ENCODE measurements around the gene NSRP1.
"Not testable (repeated sequence)": the region's sequence is repeated elsewhere in the genome, so short reads cannot be mapped to it uniquely, and the experiment has no call there.

Gene NSRP1

GRCh38 chr17:30132615-30133014, 16.0 kb downstream of the NSRP1 start:
- no peak for DNase-seq (ENCODE audit: low read depth, low spot score)
- H3K4me3 ChIP-seq (ENCODE audit: low read depth, low read length), result no peak overlapping the region
- no peak for TF ChIP-seq CTCF (IDR thresholded peaks at IDR 0.05; ENCODE audit: insufficient read depth, low read length, missing control alignments)
- POLR2A ChIA-PET, result no interaction called here
- CTCF ChIA-PET, result interaction anchor here (5.8 kb wide), 1 partner anchor 7 kb away, joined by 53 read pairs; no protein-coding TSS in a partner anchor

- TF ChIP-seq CTCF (IDR thresholded peaks at IDR 0.05; ENCODE audit: insufficient read depth, low read length, missing control alignments), result no peak
- H3K4me3 ChIP-seq (ENCODE audit: low read depth, low read length), result no peak overlapping the region
- CTCF ChIA-PET, result interaction anchor here (5.8 kb wide), 1 partner anchor 8 kb away, joined by 53 read pairs; no protein-coding TSS in a partner anchor
- no peak for DNase-seq (ENCODE audit: low read depth, low spot score)
- POLR2A ChIA-PET, result no interaction called here
Measured at GRCh38 chr17:30133197-30133596, 16.6 kb downstream of the NSRP1 start.

- DNase-seq (ENCODE audit: low read depth, low spot score), result no peak
- ChIA-PET CTCF (interaction anchor here (0.9 to 5.8 kb wide), 2 partner anchors 9 to 25 kb away, joined by 3 to 53 read pairs; no protein-coding TSS in a partner anchor), POLR2A (no interaction called here)
- H3K4me3 ChIP-seq (ENCODE audit: low read depth, low read length), result no peak overlapping the region
- TF ChIP-seq CTCF (IDR thresholded peaks at IDR 0.05; ENCODE audit: insufficient read depth, low read length, missing control alignments), result no peak
Measured at GRCh38 chr17:30134551-30134950, 17.9 kb downstream of the NSRP1 start.

GRCh38 chr17:30137158-30137557, 20.5 kb downstream of the NSRP1 start:
- ChIA-PET CTCF (interaction anchor here (5.8 kb wide), 1 partner anchor 12 kb away, joined by 53 read pairs; no protein-coding TSS in a partner anchor), POLR2A (no interaction called here)
- no peak overlapping the region for H3K4me3 ChIP-seq (ENCODE audit: low read depth, low read length)
- no peak for DNase-seq (ENCODE audit: low read depth, low spot score)
- no peak for TF ChIP-seq CTCF (IDR thresholded peaks at IDR 0.05; ENCODE audit: insufficient read depth, low read length, missing control alignments)

- POLR2A ChIA-PET; DNase-seq (ENCODE audit: low read depth, low spot score): not testable (repeated sequence)
Measured at GRCh38 chr17:30147860-30148259, 31.2 kb downstream of the NSRP1 start.

GRCh38 chr17:30148376-30148775, 31.8 kb downstream of the NSRP1 start:
- ChIA-PET POLR2A (no interaction called here), CTCF (interaction anchor here (3.7 kb wide), 1 partner anchor 24 kb away, joined by 20 read pairs; no protein-coding TSS in a partner anchor)
- no peak for TF ChIP-seq CTCF (IDR thresholded peaks at IDR 0.05; ENCODE audit: insufficient read depth, low read length, missing control alignments)
- no peak for DNase-seq (ENCODE audit: low read depth, low spot score)
- H3K4me3 ChIP-seq (ENCODE audit: low read depth, low read length), result no peak overlapping the region

More at GRCh38 chr17:30147860-30148259, 31.2 kb downstream of the NSRP1 start:
- CTCF ChIA-PET, result interaction anchor here (3.7 kb wide), 1 partner anchor 23 kb away, joined by 20 read pairs; no protein-coding TSS in a partner anchor
- not testable (repeated sequence) for H3K4me3 ChIP-seq (ENCODE audit: low read depth, low read length)

GRCh38 chr17:30151471-30151870, 34.9 kb downstream of the NSRP1 start:
- CTCF ChIA-PET, result interaction anchor here (0.7 to 1.4 kb wide), 2 partner anchors 26 to 27 kb away, joined by 3 read pairs; no protein-coding TSS in a partner anchor
- H3K4me3 ChIP-seq (ENCODE audit: low read depth, low read length), result no peak overlapping the region
- TF ChIP-seq CTCF (IDR thresholded peaks at IDR 0.05; ENCODE audit: insufficient read depth, low read length, missing control alignments), result no peak
- DNase-seq (ENCODE audit: low read depth, low spot score), result no peak
- POLR2A ChIA-PET, result no interaction called here

Data from AG04449 (cell line).